ENCODE results near the gene ATP5F1E.

The ATP5F1E gene

GRCh38 chr20:59004763-59005522, 27.2 kb downstream of the ATP5F1E start:
- no peak for DNase-seq

- no peak for DNase-seq
Observed at GRCh38 chr20:59004493-59004762, 27.7 kb downstream of the ATP5F1E start.

- DNase-seq: no peak
Observed at GRCh38 chr20:59003836-59004492, 28.2 kb downstream of the ATP5F1E start.

GRCh38 chr20:59002874-59003399, 29.2 kb downstream of the ATP5F1E start:
- no peak for DNase-seq

GRCh38 chr20:59002388-59002787, 29.7 kb downstream of the ATP5F1E start:
- DNase-seq: no peak

GRCh38 chr20:59001449-59002171, 30.5 kb downstream of the ATP5F1E start:
- DNase-seq: no peak

GRCh38 chr20:59001068-59001448, 31.1 kb downstream of the ATP5F1E start:
- DNase-seq: no peak

- DNase-seq: no peak
Observed at GRCh38 chr20:59000326-59000725, 31.8 kb downstream of the ATP5F1E start.

GRCh38 chr20:58998656-58999055, 33.5 kb downstream of the ATP5F1E start:
- DNase-seq: no peak

- no peak for DNase-seq
Observed at GRCh38 chr20:58997141-58997770, 34.9 kb downstream of the ATP5F1E start.

- no peak for DNase-seq
Observed at GRCh38 chr20:58996226-58996611, 35.9 kb downstream of the ATP5F1E start.

GRCh38 chr20:58995461-58996225, 36.5 kb downstream of the ATP5F1E start:
- DNase-seq: no peak

- no peak for DNase-seq
Observed at GRCh38 chr20:58994390-58995159, 37.6 kb downstream of the ATP5F1E start.

- no peak for DNase-seq
Observed at GRCh38 chr20:58993332-58994248, 38.5 kb downstream of the ATP5F1E start.

- DNase-seq: no peak
Observed at GRCh38 chr20:58992911-58993310, 39.2 kb downstream of the ATP5F1E start.

- no peak for DNase-seq
Observed at GRCh38 chr20:58991715-58992114, 40.4 kb downstream of the ATP5F1E start.

- no peak for DNase-seq
Observed at GRCh38 chr20:58990651-58991445, 41.3 kb downstream of the ATP5F1E start.

- DNase-seq: no peak
Observed at GRCh38 chr20:58989196-58989595, 42.9 kb downstream of the ATP5F1E start.

GRCh38 chr20:58988565-58988882, 43.6 kb downstream of the ATP5F1E start:
- DNase-seq: no peak
